PFSK-1 (cell line): ENCODE measurements around the gene TGFBR1.

ENCODE experiments used
- FOXP2 ChIP-seq: optimal IDR thresholded peaks from 2 replicates; pipeline ENCODE3; 2011; ENCODE audit warnings: borderline replicate concordance, control low read depth, inconsistent platforms; ENCODE audit not compliant: insufficient read depth; ENCODE audit errors: extremely low read length, extremely low read depth
- POLR2AphosphoS5 ChIP-seq: IDR thresholded peaks from 2 replicates; pipeline ENCODE4 v1.6.1; 2012; ENCODE audit warnings: low read depth, mild to moderate bottlenecking, control low read depth, low read length, moderate library complexity
- REST ChIP-seq, 2 experiments: IDR thresholded peaks; 2 replicates each; pipeline versions ENCODE4 v1.6.1 to v1.8.0; 2011 to 2012; ENCODE audit warnings: low read depth in 2 of 2, low read length in 2 of 2, control low read depth in 1 of 2, inconsistent platforms in 1 of 2, mild to moderate bottlenecking in 1 of 2, moderate library complexity in 1 of 2; ENCODE audit not compliant: insufficient read depth in 1 of 2
- SIN3A ChIP-seq: IDR thresholded peaks from 2 replicates; pipeline ENCODE4 v1.6.1; 2012; ENCODE audit warnings: mild to moderate bottlenecking, low read length, moderate library complexity, borderline replicate concordance; ENCODE audit not compliant: insufficient read depth
- TAF1 ChIP-seq: IDR thresholded peaks from 2 replicates; pipeline ENCODE4 v1.6.1; 2012; ENCODE audit warnings: low read length, control low read depth, borderline replicate concordance; ENCODE audit not compliant: insufficient read depth

The TGFBR1 gene

GRCh38 chr9:99169086-99169485 lies 64.2 kb downstream of the TGFBR1 start:
- no peak for TF ChIP-seq FOXP2
- no peak for TF ChIP-seq REST (IDR thresholded peaks at IDR 0.05; ENCODE audit: insufficient read depth in 1 of 2, low read depth in 2 of 2, low read length in 2 of 2)
- no peak for TF ChIP-seq TAF1
- no peak for TF ChIP-seq POLR2AphosphoS5
- no peak for TF ChIP-seq SIN3A

- TF ChIP-seq REST (IDR thresholded peaks at IDR 0.05; ENCODE audit: insufficient read depth in 1 of 2, low read depth in 2 of 2, low read length in 2 of 2) (0 out of 4 replicates have a peak, but pooled peaks of 1 of the 2 experiments have one; percentile 53), SIN3A (0 out of 2 replicates have a peak, but pooled peaks have one; percentile 60), FOXP2 (no peak)
Observed at GRCh38 chr9:99169982-99170761, 65.3 kb downstream of the TGFBR1 start.

- TF ChIP-seq FOXP2: no peak
- no peak for TF ChIP-seq REST (IDR thresholded peaks at IDR 0.05; ENCODE audit: insufficient read depth in 1 of 2, low read depth in 2 of 2, low read length in 2 of 2)
- TF ChIP-seq TAF1: no peak
- no peak for TF ChIP-seq SIN3A
- TF ChIP-seq POLR2AphosphoS5: no peak
Observed at GRCh38 chr9:99171225-99172123, 66.6 kb downstream of the TGFBR1 start.

GRCh38 chr9:99172124-99173091 lies 67.5 kb downstream of the TGFBR1 start:
- TF ChIP-seq REST (IDR thresholded peaks at IDR 0.05; ENCODE audit: insufficient read depth in 1 of 2, low read depth in 2 of 2, low read length in 2 of 2) (no peak), POLR2AphosphoS5 (no peak), FOXP2 (no peak), SIN3A (no peak), TAF1 (no peak)
